Upper lobe of left lung (tissue), 6 donors: ENCODE measurements around the gene DEPDC5. TPM values are rescaled to one million over a fixed set of nuclear protein-coding genes. Genes with fewer than 3 reads are reported as not detected.

Experiments used
- ATAC-seq, 2 donors: fragments of 200-7000 bp; cut with Tn5 transposase; one replicate each; pipeline ENCODE4 v1.9.1; 2022; ENCODE audit warnings: mild to moderate bottlenecking in 2 of 2, moderate library complexity in 2 of 2; ENCODE audit not compliant: low FRiP score in 2 of 2
- DNase-seq, 2 donors: peaks; one replicate each; pipeline ENCODE4 v3.0.0-alpha.2; 2019 to 2020
- H3K27ac ChIP-seq, 4 donors: fragments of 200-600 bp; sonication (generic); one replicate each; pipeline ENCODE4 v1.5.1; 2016 to 2019
- H3K27me3 ChIP-seq, 4 donors: fragments of 200-600 bp; sonication (generic); one replicate each; pipeline ENCODE4 v1.5.1; 2017 to 2019
- H3K36me3 ChIP-seq, 4 donors: fragments of 200-600 bp; sonication (generic); one replicate each; pipeline ENCODE4 v1.5.1; 2016 to 2019
- H3K4me1 ChIP-seq, 4 donors: fragments of 200-600 bp; sonication (generic); one replicate each; pipeline ENCODE4 v1.5.1; 2018 to 2019
- H3K4me3 ChIP-seq, 4 donors: fragments of 200-600 bp; sonication (generic); one replicate each; pipeline ENCODE4 v1.5.1; 2017 to 2019; ENCODE audit warnings: mild to moderate bottlenecking in 2 of 4, moderate library complexity in 1 of 4
- H3K9me3 ChIP-seq, 4 donors: fragments of 200-600 bp; sonication (generic); one replicate each; pipeline ENCODE4 v1.5.1; 2018 to 2019
- CTCF ChIP-seq, 6 experiments: fragments of 450-650 bp in 4 of 6; fragments of 200-600 bp in 2 of 6; sonication (generic) in 2 of 6; IDR thresholded peaks; one replicate each; pipeline ENCODE4 v1.5.1; 2016 to 2019; ENCODE audit warnings: antibody characterized with exemption in 6 of 6
- EP300 ChIP-seq, 4 donors: sonication (generic); formaldehyde crosslinking; IDR thresholded peaks; one replicate each; pipeline ENCODE4 v1.5.1; 2017; ENCODE audit warnings: antibody characterized with exemption in 4 of 4, control low read depth in 2 of 4
- POLR2A ChIP-seq, 4 donors: fragments of 450-650 bp; IDR thresholded peaks; one replicate each; pipeline ENCODE4 v1.5.1; 2016 to 2017; ENCODE audit warnings: antibody characterized with exemption in 4 of 4, mild to moderate bottlenecking in 2 of 4
- POLR2AphosphoS5 ChIP-seq, 2 donors: sonication (generic); formaldehyde crosslinking; IDR thresholded peaks; one replicate each; pipeline ENCODE4 v1.5.1; 2017; ENCODE audit warnings: antibody characterized with exemption in 2 of 2
- WGBS, 2 donors: methylation state at CpG; one replicate each; pipeline ENCODE4 v1.1.5; 2017 to 2018; 5-methylcytosine and 5-hydroxymethylcytosine counted together
- total RNA-seq, 6 donors: library from RNA; depleted of rRNA in 4 of 6; stranded (reverse); fragments of >200 nt in 4 of 6; gene quantifications; one replicate each; pipeline versions ENCODE4 v1.1.0 to v1.2.1, GENCODE V29; 2016 to 2021
- donor health status: DM: no; HTN: no; CAD: no; lungs with moderate emphysema.
- donor health status: DM: no; HTN: yes; CAD: no; lungs with severe emphysema.

Gene DEPDC5
- total RNA-seq, 6 donors from 2014 or later: 10.9 to 31.4 (median 24.4) TPM

GRCh38 chr22:31825513-31825912 lies 71.7 kb downstream of the DEPDC5 start:
- no peaks in the 10 kb centered on the region for H3K4me1 ChIP-seq

DNA sequence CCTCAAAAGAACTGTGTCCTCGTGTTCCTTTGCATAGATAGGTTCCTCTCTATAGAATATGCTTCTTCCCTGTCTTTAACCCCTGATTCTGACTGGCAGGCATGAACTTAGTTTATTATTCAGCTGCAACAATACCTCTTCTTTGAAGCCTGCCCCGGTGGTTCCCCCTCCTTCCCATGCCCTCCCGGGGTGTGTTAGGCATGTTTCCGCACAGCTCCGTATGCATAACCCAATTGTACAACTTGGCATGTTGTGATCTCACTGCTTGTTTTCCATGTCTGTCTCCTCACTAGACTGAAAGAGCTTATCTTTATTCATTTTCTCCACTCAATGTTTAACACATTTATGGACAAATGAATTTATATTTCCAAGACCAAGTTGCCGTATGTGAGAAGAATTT lies 72.6 kb downstream of the DEPDC5 start:
- Histone ChIP-seq H3K27ac (no peak overlapping the region), H3K4me1 (no peaks in the 10 kb centered on the region), H3K36me3 (peaks cover 3 to 63% (median 38%) of the 10 kb centered on the region in 4 donors), H3K9me3 (no peaks in the 10 kb centered on the region), H3K27me3 (no peaks in the 10 kb centered on the region), H3K4me3 (no peak overlapping the region)
- 89 to 91% methylated on average over 6 of the region's 6 CpGs for WGBS, 2 donors
- ATAC-seq (no peak), DNase-seq (no peak)
- TF ChIP-seq EP300 (IDR thresholded peaks at IDR 0.05) (no peak), CTCF (IDR thresholded peaks at IDR 0.05) (no peak), POLR2AphosphoS5 (IDR thresholded peaks at IDR 0.05) (no peak), POLR2A (IDR thresholded peaks at IDR 0.05) (no peak)

More at GRCh38 chr22:31825513-31825912, 71.7 kb downstream of the DEPDC5 start:
- H3K4me3 ChIP-seq: no peak overlapping the region
- H3K27ac ChIP-seq: no peak overlapping the region
- H3K9me3 ChIP-seq: no peaks in the 10 kb centered on the region
- ATAC-seq (no peak), DNase-seq (no peak)
- peaks cover 10 to 72% (median 47%) of the 10 kb centered on the region in 4 donors for H3K36me3 ChIP-seq
- TF ChIP-seq EP300 (IDR thresholded peaks at IDR 0.05) (no peak), POLR2AphosphoS5 (IDR thresholded peaks at IDR 0.05) (no peak), POLR2A (IDR thresholded peaks at IDR 0.05) (no peak), CTCF (IDR thresholded peaks at IDR 0.05) (no peak)
- 91 to 97% methylated on average over 2 of the region's 2 CpGs for WGBS, 2 donors
- no peaks in the 10 kb centered on the region for H3K27me3 ChIP-seq

GRCh38 chr22:31828739-31829138 lies 74.9 kb downstream of the DEPDC5 start:
- TF ChIP-seq EP300 (IDR thresholded peaks at IDR 0.05) (no peak), CTCF (IDR thresholded peaks at IDR 0.05) (no peak), POLR2AphosphoS5 (IDR thresholded peaks at IDR 0.05) (no peak), POLR2A (IDR thresholded peaks at IDR 0.05) (no peak)
- no peak overlapping the region for H3K4me3 ChIP-seq

DNA sequence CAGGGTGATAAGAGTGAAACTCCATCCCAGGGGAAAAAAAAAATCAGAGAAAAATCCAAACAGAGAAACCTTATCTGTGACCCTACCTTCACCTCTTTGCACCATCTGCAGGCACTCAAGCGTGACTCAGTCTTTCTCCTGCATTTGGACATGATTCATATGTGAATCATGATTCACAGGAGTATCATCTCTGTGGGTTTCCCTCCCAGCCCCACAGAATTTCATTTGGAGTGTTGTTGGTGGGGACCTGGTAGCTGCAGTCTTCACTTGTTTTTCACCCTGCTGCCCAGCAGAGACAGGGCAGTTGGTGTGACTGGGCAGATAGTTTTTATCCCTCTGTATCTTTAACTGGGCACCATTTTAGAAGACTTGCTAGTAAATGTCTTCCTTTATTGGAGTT lies 75.7 kb downstream of the DEPDC5 start:
- H3K36me3 ChIP-seq: peaks cover 0 to 47% (median 25%) of the 10 kb centered on the region in 4 donors
- H3K27me3 ChIP-seq: no peaks in the 10 kb centered on the region
- TF ChIP-seq POLR2AphosphoS5 (IDR thresholded peaks at IDR 0.05) (no peak), EP300 (IDR thresholded peaks at IDR 0.05) (no peak), POLR2A (IDR thresholded peaks at IDR 0.05) (no peak), CTCF (IDR thresholded peaks at IDR 0.05) (no peak)
- DNase-seq (no peak), ATAC-seq (peak in 1 of 2 donors; percentile 90)
- H3K9me3 ChIP-seq: no peaks in the 10 kb centered on the region
- 54 to 78% methylated on average over 1 of the region's 1 CpG for WGBS, 2 donors
- H3K27ac ChIP-seq: no peak overlapping the region
- H3K4me3 ChIP-seq: no peak overlapping the region
- H3K4me1 ChIP-seq: no peaks in the 10 kb centered on the region

More at GRCh38 chr22:31828739-31829138, 74.9 kb downstream of the DEPDC5 start:
- DNase-seq (no peak), ATAC-seq (no peak)
- 79 to 80% methylated on average over 5 of the region's 5 CpGs for WGBS, 2 donors
- no peak overlapping the region for H3K27ac ChIP-seq
- H3K27me3 ChIP-seq: no peaks in the 10 kb centered on the region
- H3K9me3 ChIP-seq: no peaks in the 10 kb centered on the region
- H3K4me1 ChIP-seq: no peaks in the 10 kb centered on the region
- H3K36me3 ChIP-seq: peaks cover 0 to 46% (median 21%) of the 10 kb centered on the region in 4 donors

DNA sequence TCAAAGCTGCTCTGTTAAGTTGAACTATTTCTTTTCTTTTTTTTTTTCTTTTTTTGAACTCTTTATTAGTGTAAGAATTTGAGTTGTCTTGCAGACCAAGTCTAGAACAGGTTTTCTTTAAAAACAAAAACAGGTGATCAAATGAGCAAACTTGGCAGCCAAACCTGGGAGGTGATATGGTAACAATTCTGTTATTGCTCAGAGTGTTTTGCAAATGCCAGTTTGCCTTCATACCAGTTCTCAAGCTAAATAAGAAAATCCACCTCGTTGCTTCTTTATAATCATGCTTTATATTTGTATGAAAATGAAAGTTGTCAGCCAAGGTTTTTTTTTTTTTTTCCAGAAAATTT lies 76.9 kb downstream of the DEPDC5 start:
- no peaks in the 10 kb centered on the region for H3K27me3 ChIP-seq
- no peak overlapping the region for H3K4me3 ChIP-seq
- DNase-seq: no peak
- peaks cover 0 to 49% (median 28%) of the 10 kb centered on the region in 4 donors for H3K36me3 ChIP-seq
- WGBS, 2 donors: 42 to 60% methylated on average over 1 of the region's 1 CpG
- no peak for ATAC-seq
- H3K9me3 ChIP-seq: no peaks in the 10 kb centered on the region
- no peak overlapping the region for H3K27ac ChIP-seq
- no peak for TF ChIP-seq POLR2AphosphoS5 (IDR thresholded peaks at IDR 0.05)
- no peak for TF ChIP-seq POLR2A (IDR thresholded peaks at IDR 0.05)
- TF ChIP-seq CTCF (IDR thresholded peaks at IDR 0.05): no peak
- no peak for TF ChIP-seq EP300 (IDR thresholded peaks at IDR 0.05)
- H3K4me1 ChIP-seq: no peaks in the 10 kb centered on the region
